Measurements from ENCODE around the gene TTC34. TPM values are rescaled to one million over a fixed set of nuclear protein-coding genes. Genes with fewer than 3 reads are reported as not detected.

Gene TTC34
- under 0.01 and 0.22 TPM in 2 replicates for total RNA-seq (2012; rRNA removed)

GRCh38 chr1:2801535-2802291 lies at the start of gene TTC34:
Gene TTC34, minus strand, starts transcription at chr1:2801693. Its CDS starts 866 bp downstream, at chr1:2800827.
- H3K9me3 ChIP-seq (replicated peaks; ENCODE audit: low read length), result peaks cover 10% of the 10 kb centered on the region
- no peaks in the 10 kb centered on the region for H3K27me3 ChIP-seq (ENCODE audit: control insufficient read depth, insufficient read depth, low read length)
- H3K4me1 ChIP-seq (ENCODE audit: control insufficient read depth, insufficient read depth, low read length), result no peaks in the 10 kb centered on the region
- no peak within 1 kb of the TSS for H3K4me2 ChIP-seq (ENCODE audit: low read length)
- no peak within 1 kb of the TSS for H3K4me3 ChIP-seq (ENCODE audit: low read length)
- no peaks in the 10 kb centered on the region for H3K36me3 ChIP-seq (ENCODE audit: insufficient read depth, low read length)
- no peak within 1 kb of the TSS for H3K9ac ChIP-seq (ENCODE audit: low read depth, low read length)

- H3K36me3 ChIP-seq (ENCODE audit: insufficient read depth, low read length), result no peaks in the 10 kb centered on the region
Measured at GRCh38 chr1:2850502-2850901, 49.0 kb upstream of the TTC34 start.

GRCh38 chr1:2848006-2848670 lies 46.6 kb upstream of the TTC34 start:
- Histone ChIP-seq H3K27me3 (ENCODE audit: control insufficient read depth, insufficient read depth, low read length) (no peaks in the 10 kb centered on the region), H3K9me3 (replicated peaks; ENCODE audit: low read length) (peaks cover 14% of the 10 kb centered on the region), H3K4me2 (ENCODE audit: low read length) (no peak overlapping the region), H3K4me3 (ENCODE audit: low read length) (no peak overlapping the region), H3K9ac (ENCODE audit: low read depth, low read length) (no peak overlapping the region), H3K4me1 (ENCODE audit: control insufficient read depth, insufficient read depth, low read length) (no peaks in the 10 kb centered on the region), H3K36me3 (ENCODE audit: insufficient read depth, low read length) (no peaks in the 10 kb centered on the region)

More at GRCh38 chr1:2850502-2850901, 49.0 kb upstream of the TTC34 start:
- peaks cover 11% of the 10 kb centered on the region for H3K9me3 ChIP-seq (replicated peaks; ENCODE audit: low read length)
- no peak overlapping the region for H3K9ac ChIP-seq (ENCODE audit: low read depth, low read length)
- no peak overlapping the region for H3K4me3 ChIP-seq (ENCODE audit: low read length)
- H3K4me2 ChIP-seq (ENCODE audit: low read length), result no peak overlapping the region
- no peaks in the 10 kb centered on the region for H3K27me3 ChIP-seq (ENCODE audit: control insufficient read depth, insufficient read depth, low read length)
- H3K4me1 ChIP-seq (ENCODE audit: control insufficient read depth, insufficient read depth, low read length), result no peaks in the 10 kb centered on the region

- no peak overlapping the region for H3K4me3 ChIP-seq (ENCODE audit: low read length)
- H3K27me3 ChIP-seq (ENCODE audit: control insufficient read depth, insufficient read depth, low read length), result no peaks in the 10 kb centered on the region
- H3K9me3 ChIP-seq (replicated peaks; ENCODE audit: low read length), result peaks cover 14% of the 10 kb centered on the region
- no peak overlapping the region for H3K4me2 ChIP-seq (ENCODE audit: low read length)
- H3K4me1 ChIP-seq (ENCODE audit: control insufficient read depth, insufficient read depth, low read length), result no peaks in the 10 kb centered on the region
- H3K36me3 ChIP-seq (ENCODE audit: insufficient read depth, low read length), result no peaks in the 10 kb centered on the region
- no peak overlapping the region for H3K9ac ChIP-seq (ENCODE audit: low read depth, low read length)
Measured at GRCh38 chr1:2847086-2847985, 45.8 kb upstream of the TTC34 start.

GRCh38 chr1:2845869-2846268 lies 44.4 kb upstream of the TTC34 start:
- Histone ChIP-seq H3K9me3 (replicated peaks; ENCODE audit: low read length) (peaks cover 14% of the 10 kb centered on the region), H3K4me3 (ENCODE audit: low read length) (no peak overlapping the region), H3K4me2 (ENCODE audit: low read length) (no peak overlapping the region), H3K27me3 (ENCODE audit: control insufficient read depth, insufficient read depth, low read length) (no peaks in the 10 kb centered on the region), H3K36me3 (ENCODE audit: insufficient read depth, low read length) (no peaks in the 10 kb centered on the region), H3K4me1 (ENCODE audit: control insufficient read depth, insufficient read depth, low read length) (no peaks in the 10 kb centered on the region), H3K9ac (ENCODE audit: low read depth, low read length) (no peak overlapping the region)

- Histone ChIP-seq H3K36me3 (ENCODE audit: insufficient read depth, low read length) (no peaks in the 10 kb centered on the region), H3K4me2 (ENCODE audit: low read length) (no peak overlapping the region)
Measured at GRCh38 chr1:2840036-2840809, 38.7 kb upstream of the TTC34 start.

GRCh38 chr1:2837823-2838222 lies 36.3 kb upstream of the TTC34 start:
- Histone ChIP-seq H3K9ac (ENCODE audit: low read depth, low read length) (no peak overlapping the region), H3K27me3 (ENCODE audit: control insufficient read depth, insufficient read depth, low read length) (no peaks in the 10 kb centered on the region), H3K4me1 (ENCODE audit: control insufficient read depth, insufficient read depth, low read length) (no peaks in the 10 kb centered on the region), H3K4me2 (ENCODE audit: low read length) (no peak overlapping the region), H3K9me3 (replicated peaks; ENCODE audit: low read length) (peaks cover 3% of the 10 kb centered on the region), H3K4me3 (ENCODE audit: low read length) (no peak overlapping the region), H3K36me3 (ENCODE audit: insufficient read depth, low read length) (no peaks in the 10 kb centered on the region)

More at GRCh38 chr1:2840036-2840809, 38.7 kb upstream of the TTC34 start:
- Histone ChIP-seq H3K4me1 (ENCODE audit: control insufficient read depth, insufficient read depth, low read length) (no peaks in the 10 kb centered on the region), H3K27me3 (ENCODE audit: control insufficient read depth, insufficient read depth, low read length) (no peaks in the 10 kb centered on the region), H3K9ac (ENCODE audit: low read depth, low read length) (no peak overlapping the region), H3K4me3 (ENCODE audit: low read length) (no peak overlapping the region), H3K9me3 (replicated peaks; ENCODE audit: low read length) (peaks cover 2% of the 10 kb centered on the region)

GRCh38 chr1:2837316-2837715 lies 35.8 kb upstream of the TTC34 start:
- H3K36me3 ChIP-seq (ENCODE audit: insufficient read depth, low read length), result no peaks in the 10 kb centered on the region
- no peaks in the 10 kb centered on the region for H3K27me3 ChIP-seq (ENCODE audit: control insufficient read depth, insufficient read depth, low read length)

GRCh38 chr1:2836333-2836970 lies 35.0 kb upstream of the TTC34 start:
- H3K9ac ChIP-seq (ENCODE audit: low read depth, low read length), result no peak overlapping the region
- H3K9me3 ChIP-seq (replicated peaks; ENCODE audit: low read length), result peaks cover 7% of the 10 kb centered on the region
- H3K4me2 ChIP-seq (ENCODE audit: low read length), result no peak overlapping the region
- H3K4me1 ChIP-seq (ENCODE audit: control insufficient read depth, insufficient read depth, low read length), result no peaks in the 10 kb centered on the region
- no peaks in the 10 kb centered on the region for H3K36me3 ChIP-seq (ENCODE audit: insufficient read depth, low read length)
- no peak overlapping the region for H3K4me3 ChIP-seq (ENCODE audit: low read length)
- H3K27me3 ChIP-seq (ENCODE audit: control insufficient read depth, insufficient read depth, low read length), result no peaks in the 10 kb centered on the region

More at GRCh38 chr1:2837316-2837715, 35.8 kb upstream of the TTC34 start:
- no peaks in the 10 kb centered on the region for H3K4me1 ChIP-seq (ENCODE audit: control insufficient read depth, insufficient read depth, low read length)
- H3K4me2 ChIP-seq (ENCODE audit: low read length), result no peak overlapping the region
- H3K9me3 ChIP-seq (replicated peaks; ENCODE audit: low read length), result peaks cover 3% of the 10 kb centered on the region
- H3K9ac ChIP-seq (ENCODE audit: low read depth, low read length), result no peak overlapping the region
- no peak overlapping the region for H3K4me3 ChIP-seq (ENCODE audit: low read length)

- Histone ChIP-seq H3K4me3 (ENCODE audit: low read length) (no peak overlapping the region), H3K9me3 (replicated peaks; ENCODE audit: low read length) (peaks cover 7% of the 10 kb centered on the region), H3K4me1 (ENCODE audit: control insufficient read depth, insufficient read depth, low read length) (no peaks in the 10 kb centered on the region), H3K36me3 (ENCODE audit: insufficient read depth, low read length) (no peaks in the 10 kb centered on the region), H3K4me2 (ENCODE audit: low read length) (no peak overlapping the region), H3K9ac (ENCODE audit: low read depth, low read length) (no peak overlapping the region), H3K27me3 (ENCODE audit: control insufficient read depth, insufficient read depth, low read length) (no peaks in the 10 kb centered on the region)
Measured at GRCh38 chr1:2835650-2836159, 34.2 kb upstream of the TTC34 start.

All from skeletal muscle satellite cell (primary cell).